NCI-H82 treated with DMSO at 0.1 percent for 48 hours (cell line): ENCODE measurements around the gene GDPD3.
A peak's percentile ranks its signal among the peaks of the same experiment; 100 is the strongest.

ENCODE experiments used
- DNase-seq: peaks from one replicate; lab custom pipeline; 2025; ENCODE audit not compliant: unreplicated experiment; lab: John Stamatoyannopoulos, UW

The GDPD3 gene

DNA sequence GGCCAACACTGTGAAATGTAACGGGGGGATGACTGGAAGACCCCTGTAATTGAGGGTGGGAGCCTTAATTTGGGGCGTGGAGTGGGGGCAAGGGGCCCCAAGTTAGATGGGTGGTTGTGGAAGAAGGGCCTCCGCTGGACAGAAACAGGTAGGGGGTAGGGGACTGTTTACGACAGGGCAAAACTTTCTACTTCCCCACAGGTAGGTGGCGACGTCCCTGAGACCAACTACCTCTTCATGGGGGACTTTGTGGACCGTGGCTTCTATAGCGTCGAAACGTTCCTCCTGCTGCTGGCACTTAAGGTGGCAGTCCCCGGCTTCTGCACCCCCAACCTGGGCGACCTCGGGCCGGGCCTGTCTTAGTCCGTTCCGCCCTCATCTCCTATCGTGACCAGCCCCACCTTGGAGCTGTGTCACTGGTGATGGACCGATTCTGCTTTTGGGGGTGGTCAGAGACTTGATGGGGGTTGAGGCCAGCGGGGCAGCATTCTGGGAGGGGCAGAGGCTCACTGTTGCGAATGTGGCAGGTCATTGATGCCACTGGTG lies 30.7 kb downstream of the GDPD3 start:
- DNase-seq, result no peak

DNA sequence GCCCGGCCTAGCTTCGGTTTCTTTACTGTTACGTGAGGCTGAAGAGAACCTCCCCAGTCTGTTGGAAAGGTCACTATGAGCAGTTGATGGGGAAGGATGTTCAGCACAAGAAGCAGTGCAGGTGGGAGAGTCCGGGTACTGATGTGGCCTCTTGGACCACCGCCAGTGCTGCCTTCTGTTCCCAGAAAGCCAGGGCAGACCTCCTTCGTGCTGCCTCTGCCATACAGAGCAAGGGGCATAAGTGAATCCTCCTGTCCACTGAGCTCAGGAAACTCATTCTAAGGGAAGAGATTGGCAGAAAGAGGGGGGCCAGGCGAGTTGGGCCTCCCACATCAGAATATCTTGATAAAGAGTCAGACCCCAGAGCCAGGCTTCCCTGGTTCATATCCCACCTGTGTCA lies 33.9 kb downstream of the GDPD3 start:
- no peak for DNase-seq

DNA sequence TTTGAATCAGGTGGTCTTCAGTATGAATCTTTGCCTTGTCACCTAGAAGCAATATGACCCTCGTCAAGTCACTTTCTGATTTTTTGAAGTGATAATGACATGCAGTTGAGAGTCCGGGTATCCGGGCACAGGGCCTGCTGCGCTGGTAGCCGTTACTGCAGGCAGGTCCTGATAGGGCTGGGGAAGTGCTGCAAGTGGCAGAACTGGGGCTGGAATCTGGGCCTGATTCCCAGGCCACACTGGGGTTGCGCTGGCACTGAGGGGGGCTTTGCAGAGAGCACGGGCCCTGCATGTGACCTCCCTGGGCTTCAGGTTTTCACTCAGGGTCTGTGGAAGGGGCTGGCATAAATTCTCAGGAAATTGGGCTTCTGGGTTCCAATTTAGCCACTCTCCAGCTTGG lies 34.6 kb downstream of the GDPD3 start:
- DNase-seq, result no peak

DNA sequence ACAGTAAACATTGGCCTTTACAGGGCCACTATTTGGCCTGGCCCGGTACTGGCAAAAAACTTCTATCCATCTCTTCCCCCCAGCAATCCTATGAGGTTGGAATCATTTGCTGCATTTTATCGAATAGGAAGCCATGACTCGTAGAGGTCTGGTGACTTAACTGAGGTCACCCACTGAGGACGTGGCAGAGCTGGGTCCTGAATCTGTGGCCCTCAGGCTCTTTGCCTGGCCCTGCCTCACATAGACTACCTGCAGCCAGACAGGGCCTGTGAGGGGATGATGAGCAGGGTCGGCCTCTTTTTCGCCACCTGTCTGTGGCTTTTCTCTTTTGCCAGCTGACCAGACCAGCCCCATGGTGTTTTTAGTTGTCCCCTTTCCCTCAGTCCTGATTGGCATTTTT lies 35.7 kb downstream of the GDPD3 start:
- DNase-seq, result no peak

DNA sequence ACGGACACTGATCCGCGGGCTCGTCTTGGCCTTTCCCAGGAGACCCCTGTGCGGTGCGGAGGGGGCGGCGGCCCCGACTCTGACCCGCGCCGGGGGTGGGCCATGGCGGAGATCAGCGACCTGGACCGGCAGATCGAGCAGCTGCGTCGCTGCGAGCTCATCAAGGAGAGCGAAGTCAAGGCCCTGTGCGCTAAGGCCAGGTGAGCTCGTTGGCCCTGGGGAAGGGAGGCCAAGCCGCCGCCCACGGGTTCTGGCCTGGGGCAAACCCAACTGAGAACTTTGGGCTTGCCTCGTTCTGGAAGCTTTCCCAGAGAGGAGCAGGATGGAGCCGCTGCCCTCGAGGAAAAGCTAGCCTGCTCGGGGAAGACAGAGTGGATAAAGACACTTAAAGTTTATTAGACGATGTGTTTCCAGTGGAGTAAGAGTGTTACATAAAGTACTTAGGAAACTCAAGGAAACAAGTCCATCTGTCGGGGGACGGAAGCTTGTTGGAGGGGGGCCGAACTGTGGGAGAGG lies 37.0 kb downstream of the GDPD3 start:
- DNase-seq, result no peak

DNA sequence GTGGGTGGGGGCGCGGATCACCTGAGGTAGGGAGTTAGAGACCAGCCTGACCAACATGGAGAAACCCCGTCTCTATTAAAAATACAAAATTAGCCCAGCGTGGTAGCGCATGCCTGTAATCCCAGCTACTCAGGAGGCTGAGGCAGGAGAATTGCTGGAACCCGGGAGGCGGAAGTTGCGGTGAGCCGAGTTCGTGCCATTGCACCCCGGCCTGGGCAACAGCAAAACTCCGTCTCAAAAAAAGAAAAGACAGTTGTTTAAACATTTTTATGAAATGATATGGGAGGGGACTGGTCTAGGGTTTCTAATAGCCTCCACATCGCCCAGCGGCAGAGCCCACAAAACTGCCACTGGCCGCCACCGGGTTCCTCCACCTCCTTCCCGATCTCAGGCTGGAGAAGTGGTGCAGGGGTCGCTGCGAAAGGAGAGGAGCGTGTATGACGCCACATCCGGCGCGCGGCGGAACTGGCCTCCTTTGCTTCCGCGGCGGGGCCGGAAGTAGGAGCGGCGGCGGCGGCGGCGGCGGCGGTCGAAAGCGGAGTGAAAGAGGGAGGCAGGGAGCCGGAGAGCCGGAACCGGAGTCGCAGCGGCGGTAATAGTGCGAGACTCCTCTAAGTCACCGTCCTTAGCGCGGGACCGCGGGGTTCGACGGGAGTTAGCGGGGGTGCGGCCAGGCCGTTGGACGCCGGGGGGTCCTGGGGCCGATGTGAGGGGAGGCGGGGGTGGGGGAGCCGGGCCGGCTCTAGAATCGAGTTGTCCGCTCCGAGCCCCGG lies 37.6 kb downstream of the GDPD3 start, which contains the start of gene PPP4C:
TSS of gene PPP4C (plus strand) at position 492 of the 773 bp plus-strand sequence. CDS start 384 bp downstream, outside the sequence.
- DNase-seq, result peak; percentile 62

DNA sequence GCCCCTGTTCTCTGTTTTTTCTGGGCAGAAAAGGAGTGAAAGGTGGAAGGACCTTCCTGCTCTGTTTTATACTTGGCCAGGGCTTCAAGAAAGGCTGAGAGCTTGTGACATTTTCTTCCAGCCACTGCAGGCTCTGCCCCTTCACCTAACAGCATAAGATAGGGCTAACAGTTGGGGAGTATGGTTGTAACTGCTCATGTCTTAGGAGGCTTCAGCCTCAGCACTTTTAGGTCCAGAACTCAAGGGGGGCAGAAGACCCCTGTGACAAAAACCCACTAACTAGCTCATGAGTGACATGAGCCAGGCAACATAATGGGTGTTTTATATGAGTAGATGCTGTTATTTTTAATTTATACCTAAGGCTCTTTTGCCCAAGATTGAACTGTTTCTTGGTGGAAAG lies 42.8 kb downstream of the GDPD3 start:
- no peak for DNase-seq

DNA sequence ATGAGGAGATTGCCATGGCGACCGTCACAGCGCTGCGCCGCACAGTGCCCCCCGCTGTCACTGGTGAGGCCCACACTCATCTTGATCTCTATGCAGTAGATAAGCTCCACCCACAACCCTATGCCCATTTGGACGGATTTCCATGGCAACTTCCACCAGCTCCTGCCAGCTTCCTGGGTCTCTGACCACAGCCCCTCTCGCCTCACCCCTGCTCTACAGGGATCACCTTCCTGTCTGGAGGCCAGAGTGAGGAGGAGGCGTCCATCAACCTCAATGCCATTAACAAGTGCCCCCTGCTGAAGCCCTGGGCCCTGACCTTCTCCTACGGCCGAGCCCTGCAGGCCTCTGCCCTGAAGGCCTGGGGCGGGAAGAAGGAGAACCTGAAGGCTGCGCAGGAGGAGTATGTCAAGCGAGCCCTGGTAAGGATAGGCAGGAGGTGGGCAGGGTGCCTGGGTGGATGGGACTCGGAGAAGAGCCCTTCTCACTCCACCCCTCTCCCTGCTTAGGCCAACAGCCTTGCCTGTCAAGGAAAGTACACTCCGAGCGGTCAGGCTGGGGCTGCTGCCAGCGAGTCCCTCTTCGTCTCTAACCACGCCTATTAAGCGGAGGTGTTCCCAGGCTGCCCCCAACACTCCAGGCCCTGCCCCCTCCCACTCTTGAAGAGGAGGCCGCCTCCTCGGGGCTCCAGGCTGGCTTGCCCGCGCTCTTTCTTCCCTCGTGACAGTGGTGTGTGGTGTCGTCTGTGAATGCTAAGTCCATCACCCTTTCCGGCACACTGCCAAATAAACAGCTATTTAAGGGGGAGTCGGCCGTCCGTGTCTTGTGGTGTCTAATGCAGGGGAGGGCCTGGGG lies 43.5 kb downstream of the GDPD3 start:
- no peak for DNase-seq

DNA sequence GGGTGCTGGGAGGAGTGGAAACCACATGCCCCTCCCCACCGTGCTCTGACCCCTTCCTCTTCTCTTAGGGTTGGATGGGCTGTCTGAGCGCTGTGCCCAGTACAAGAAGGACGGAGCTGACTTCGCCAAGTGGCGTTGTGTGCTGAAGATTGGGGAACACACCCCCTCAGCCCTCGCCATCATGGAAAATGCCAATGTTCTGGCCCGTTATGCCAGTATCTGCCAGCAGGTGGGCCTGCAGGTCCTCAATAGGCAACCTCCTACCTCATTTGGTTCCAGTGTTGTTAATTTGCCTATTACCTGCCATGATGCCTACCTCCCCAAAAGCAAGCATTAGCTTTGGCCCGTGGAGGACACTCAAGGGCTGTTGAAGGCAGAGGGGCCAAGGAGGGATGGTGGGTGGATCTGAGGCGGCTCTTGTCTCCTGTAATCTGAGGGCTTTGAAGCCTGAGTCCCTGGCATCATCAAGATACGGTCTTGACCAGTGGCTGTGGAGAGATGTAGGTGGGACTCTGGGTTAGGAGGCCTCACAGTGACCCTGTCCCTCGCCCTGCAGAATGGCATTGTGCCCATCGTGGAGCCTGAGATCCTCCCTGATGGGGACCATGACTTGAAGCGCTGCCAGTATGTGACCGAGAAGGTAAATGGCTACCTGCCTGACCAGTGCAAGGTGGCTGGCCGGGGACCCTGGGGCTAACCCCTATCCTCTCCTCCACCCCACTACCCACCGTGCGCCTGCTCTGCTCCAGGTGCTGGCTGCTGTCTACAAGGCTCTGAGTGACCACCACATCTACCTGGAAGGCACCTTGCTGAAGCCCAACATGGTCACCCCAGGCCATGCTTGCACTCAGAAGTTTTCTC lies 44.4 kb downstream of the GDPD3 start:
- DNase-seq, result no peak

DNA sequence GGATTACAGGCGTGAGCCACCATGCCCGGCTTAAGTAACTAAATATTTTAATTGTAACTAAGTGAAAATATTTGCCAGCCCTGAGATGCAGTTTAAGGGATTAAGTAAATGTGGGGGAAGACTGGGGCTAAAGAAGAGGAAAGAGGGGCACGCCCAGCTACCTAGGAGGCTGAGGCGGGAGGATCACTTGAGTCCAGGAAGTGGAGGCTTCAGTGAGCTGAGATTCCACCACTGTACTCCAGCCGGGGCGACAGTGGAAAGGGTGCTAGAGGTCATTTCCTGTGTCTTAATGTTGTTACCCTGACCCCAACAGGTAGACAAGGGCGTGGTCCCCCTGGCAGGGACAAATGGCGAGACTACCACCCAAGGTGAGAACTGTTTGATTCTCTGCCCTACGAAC lies 45.0 kb downstream of the GDPD3 start:
- DNase-seq, result no peak

DNA sequence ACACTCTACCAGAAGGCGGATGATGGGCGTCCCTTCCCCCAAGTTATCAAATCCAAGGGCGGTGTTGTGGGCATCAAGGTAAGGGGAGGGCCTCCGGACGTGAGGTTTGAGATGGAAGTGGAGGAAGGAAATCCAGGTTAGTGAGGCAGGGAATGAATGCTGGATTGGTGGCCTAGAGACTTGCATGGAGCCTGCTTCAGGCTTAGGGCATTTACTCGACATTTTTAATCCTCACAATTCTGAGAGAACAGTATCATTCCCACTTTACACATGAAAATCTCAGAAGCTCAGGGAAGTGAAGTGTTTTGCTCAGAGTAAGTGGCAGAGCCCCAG lies 45.8 kb downstream of the GDPD3 start:
- no peak for DNase-seq

DNA sequence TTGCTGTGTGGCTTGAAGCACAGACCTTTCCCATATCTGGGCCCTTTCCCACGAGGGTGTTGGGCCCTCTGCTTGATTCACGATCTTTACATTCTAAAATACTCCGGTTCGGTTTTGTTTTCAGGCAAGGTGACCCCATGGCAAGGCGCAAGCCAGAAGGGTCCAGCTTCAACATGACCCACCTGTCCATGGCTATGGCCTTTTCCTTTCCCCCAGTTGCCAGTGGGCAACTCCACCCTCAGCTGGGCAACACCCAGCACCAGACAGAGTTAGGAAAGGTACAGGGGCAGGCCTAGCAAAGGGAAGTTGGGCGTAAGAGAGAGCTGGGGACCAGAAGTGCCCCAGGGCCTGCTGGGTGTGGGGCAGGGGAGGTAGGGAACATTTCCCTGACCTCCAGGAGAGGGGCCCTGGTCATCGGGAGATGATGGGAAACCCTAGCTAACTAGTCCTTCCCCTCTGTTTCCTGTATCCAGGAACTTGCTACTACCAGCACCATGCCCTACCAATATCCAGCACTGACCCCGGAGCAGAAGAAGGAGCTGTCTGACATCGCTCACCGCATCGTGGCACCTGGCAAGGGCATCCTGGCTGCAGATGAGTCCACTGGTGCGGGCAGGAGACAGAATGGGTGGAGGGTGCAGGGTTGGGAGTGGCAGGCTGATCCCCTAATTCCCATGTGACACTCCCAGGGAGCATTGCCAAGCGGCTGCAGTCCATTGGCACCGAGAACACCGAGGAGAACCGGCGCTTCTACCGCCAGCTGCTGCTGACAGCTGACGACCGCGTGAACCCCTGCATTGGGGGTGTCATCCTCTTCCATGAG lies 46.4 kb downstream of the GDPD3 start:
- DNase-seq, result no peak

DNA sequence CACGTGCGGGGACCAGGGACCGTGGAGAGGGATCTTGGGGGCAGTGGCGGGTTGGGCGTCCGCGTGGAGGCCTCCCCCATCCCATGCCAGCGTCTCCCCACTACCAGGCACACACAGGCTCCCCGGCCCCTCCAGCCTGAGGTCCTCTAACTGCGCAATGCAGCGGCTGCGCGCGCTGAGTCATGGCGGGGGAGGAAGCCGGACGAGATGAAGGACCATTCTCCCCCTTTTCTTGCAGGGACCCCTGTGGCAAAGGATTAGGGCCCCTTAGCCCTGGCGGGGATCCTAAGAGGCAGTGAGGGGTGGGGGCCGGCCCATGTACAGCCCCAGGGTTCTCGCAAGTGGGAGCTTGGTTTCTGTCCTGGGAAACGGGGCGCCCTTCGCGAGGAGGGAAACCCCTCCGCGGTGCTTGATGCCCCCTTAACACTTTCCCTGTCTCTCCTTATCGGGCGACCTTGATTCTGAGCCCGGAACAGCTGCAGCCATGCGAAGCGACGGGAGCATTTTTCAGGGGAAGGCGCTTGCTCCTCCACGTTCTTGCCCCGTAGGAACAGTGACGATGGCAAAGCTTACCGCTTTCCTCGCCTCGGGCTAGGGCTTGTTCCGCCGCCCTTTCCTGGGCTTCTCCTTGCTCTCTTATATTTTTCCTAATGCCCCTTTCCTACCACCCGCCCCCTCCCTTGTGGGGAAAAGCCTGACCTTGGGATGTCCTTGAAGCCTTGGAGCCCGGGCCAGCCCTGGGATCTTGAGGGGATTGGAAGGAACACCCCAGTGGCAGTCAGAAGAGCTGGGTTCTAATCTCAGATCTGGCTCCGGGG lies 47.2 kb downstream of the GDPD3 start:
- DNase-seq, result no peak

DNA sequence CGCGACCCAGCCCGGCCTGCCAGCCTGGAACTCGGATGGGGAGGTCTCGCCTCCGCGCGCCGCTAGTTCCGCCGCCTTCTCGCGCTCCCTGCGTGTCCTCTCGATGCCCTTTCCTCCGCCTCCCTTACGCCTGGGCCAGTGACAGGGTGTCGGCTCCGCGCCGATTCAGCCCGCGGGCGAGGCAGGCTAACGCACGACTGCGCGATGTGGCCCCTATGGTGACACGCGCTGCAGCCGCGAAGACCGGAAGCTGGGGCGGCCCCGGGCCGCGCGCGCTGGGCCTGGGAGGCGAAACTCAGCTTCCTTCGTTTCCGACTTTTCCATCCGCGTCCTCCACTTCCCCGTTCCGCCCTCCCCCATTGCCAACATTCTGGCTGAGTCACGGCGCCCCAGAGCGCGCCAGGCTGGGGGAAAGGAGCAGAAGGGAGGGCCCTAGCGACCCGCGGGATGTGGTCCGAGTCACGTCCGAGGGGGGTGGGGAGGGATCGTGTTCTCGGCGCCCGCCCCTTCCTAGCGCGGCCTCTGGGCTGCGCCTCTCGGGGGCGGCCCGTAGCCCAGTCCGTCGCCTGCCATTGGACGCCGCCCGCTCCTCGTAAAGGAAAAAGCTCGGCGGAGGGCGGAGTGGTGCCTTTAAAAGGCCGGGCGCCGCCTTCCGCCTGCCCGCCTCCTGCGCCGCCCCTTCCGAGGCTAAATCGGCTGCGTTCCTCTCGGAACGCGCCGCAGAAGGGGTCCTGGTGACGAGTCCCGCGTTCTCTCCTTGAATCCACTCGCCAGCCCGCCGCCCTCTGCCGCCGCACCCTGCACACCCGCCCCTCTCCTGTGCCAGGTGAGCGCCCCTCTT lies 48.0 kb downstream of the GDPD3 start, which contains the start of gene ALDOA:
TSS of gene ALDOA (plus strand) at position 659 of the 841 bp plus-strand sequence. CDS start 1,138 bp downstream, outside the sequence.
- peak; percentile 85 for DNase-seq

DNA sequence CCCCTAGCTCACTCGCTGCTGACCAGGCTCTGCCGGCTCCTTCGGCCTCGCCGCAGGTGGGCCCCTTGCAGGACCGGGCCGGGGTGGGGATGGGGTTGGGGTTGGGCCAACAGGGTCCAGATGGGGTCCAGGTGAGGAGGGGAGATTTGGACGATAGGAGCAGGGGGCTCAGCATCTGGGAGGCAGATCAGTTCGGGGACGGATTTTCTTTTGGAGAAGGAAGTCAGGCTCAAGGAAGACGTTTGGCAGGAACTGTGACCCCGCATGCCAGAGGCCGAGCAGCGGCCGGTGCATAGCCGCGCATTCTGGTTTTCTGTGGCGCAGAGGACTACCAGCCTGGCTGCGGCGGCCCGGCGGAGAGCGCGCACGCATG lies 48.6 kb downstream of the GDPD3 start:
- DNase-seq, result no peak

DNA sequence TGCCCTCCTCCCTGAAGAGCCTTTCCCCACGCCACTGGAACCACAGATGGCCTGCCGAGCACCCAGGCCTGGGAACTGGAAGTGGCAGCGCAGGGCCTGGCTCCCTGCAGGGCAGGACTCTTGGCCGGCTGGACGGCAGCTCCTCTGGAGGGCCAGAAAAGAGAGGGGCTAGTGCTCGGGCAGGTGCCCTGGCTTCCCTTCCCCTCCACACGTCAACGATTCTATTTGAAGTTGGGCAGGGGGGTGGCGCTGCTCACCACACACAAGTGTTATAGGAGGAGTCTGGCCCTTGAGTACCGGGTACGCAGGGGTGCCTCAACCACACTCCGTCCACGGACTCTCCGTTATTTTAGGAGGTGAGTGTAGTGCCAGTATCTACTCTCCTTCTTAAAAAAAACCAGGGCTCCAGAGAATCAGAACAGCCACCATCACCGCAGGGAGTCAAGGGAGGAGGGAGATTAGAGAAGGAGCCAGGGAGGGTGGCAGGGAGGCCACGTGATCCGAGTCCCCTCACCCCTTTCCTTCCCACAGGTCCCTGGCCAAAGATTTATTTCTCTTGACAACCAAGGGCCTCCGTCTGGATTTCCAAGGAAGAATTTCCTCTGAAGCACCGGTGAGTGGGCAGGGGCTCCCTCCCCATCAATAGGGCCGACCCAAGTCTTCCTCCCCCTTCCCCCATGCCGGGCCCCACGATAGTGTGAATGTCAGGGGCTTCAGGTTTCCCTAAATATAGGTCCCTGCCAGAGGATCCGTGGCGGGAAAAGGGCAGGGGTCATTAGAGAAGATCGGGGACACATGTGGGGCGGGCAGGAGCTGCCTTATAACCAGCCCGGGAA lies 49.2 kb downstream of the GDPD3 start:
- peak; percentile 59 for DNase-seq

DNA sequence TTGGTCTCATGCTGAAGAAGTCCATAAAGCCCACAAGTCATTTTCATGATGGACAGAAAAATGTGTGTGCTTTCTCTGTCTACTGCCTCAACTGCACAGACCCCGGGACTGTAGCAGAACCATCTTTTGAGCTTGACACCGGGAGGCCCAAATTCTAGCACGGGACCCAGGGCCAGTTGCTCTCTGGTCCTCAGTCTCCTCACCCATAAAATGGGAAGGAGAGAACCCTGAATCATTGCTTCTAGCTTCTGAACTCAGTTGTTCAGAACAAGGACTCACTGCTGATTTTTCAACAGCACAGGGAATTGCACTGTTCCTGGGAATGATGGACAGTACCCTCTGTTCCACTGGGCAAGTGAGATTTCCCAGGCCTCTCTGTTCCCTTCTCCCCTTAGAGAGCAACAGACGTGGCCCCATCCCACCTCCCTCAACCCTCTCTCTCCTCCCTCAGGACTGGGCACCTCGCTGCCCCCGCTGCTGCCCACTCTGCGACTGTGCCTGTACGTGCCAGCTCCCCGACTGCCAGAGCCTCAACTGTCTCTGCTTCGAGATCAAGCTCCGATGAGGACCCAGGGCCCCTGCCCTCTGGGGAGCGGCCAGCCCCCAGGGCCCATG lies 50.0 kb downstream of the GDPD3 start:
- DNase-seq, result no peak
